Fibroblast of peridontal ligament (primary cell): ENCODE measurements around the gene BBOX1.
"Not testable (repeated sequence)": the region's sequence is repeated elsewhere in the genome, so short reads cannot be mapped to it uniquely, and the experiment has no call there.

Source experiments
- DNase-seq: peaks from one replicate; pipeline ENCODE4 v3.0.0-alpha.2; 2010; ENCODE audit errors: extremely low read depth

Gene BBOX1

GRCh38 chr11:27083782-27084181, 43.2 kb downstream of the BBOX1 start:
- DNase-seq = no peak

- no peak for DNase-seq
Observed at GRCh38 chr11:27084518-27084917, 43.9 kb downstream of the BBOX1 start.

- DNase-seq = no peak
Observed at GRCh38 chr11:27085111-27085510, 44.5 kb downstream of the BBOX1 start.

GRCh38 chr11:27085605-27086004, 45.0 kb downstream of the BBOX1 start:
- DNase-seq = peak; percentile 12

- no peak for DNase-seq
Observed at GRCh38 chr11:27087432-27087831, 46.8 kb downstream of the BBOX1 start.

- no peak for DNase-seq
Observed at GRCh38 chr11:27088353-27088752, 47.7 kb downstream of the BBOX1 start.

GRCh38 chr11:27089746-27090145, 49.1 kb downstream of the BBOX1 start:
- no peak for DNase-seq

GRCh38 chr11:27090357-27090948, 49.8 kb downstream of the BBOX1 start:
- not testable (repeated sequence) for DNase-seq

- DNase-seq = no peak
Observed at GRCh38 chr11:27094120-27094519, 53.5 kb downstream of the BBOX1 start.

GRCh38 chr11:27095059-27095458, 54.4 kb downstream of the BBOX1 start:
- DNase-seq = no peak

- DNase-seq = no peak
Observed at GRCh38 chr11:27095887-27096286, 55.3 kb downstream of the BBOX1 start.

- no peak for DNase-seq
Observed at GRCh38 chr11:27097551-27097950, 56.9 kb downstream of the BBOX1 start.

- DNase-seq = peak; percentile 42
Observed at GRCh38 chr11:27100534-27100933, 59.9 kb downstream of the BBOX1 start.

GRCh38 chr11:27107548-27107947, 66.9 kb downstream of the BBOX1 start:
- no peak for DNase-seq

- no peak for DNase-seq
Observed at GRCh38 chr11:27108809-27109208, 68.2 kb downstream of the BBOX1 start.

GRCh38 chr11:27111896-27112295, 71.3 kb downstream of the BBOX1 start:
- no peak for DNase-seq

- no peak for DNase-seq
Observed at GRCh38 chr11:27112946-27113345, 72.3 kb downstream of the BBOX1 start.

- DNase-seq = no peak
Observed at GRCh38 chr11:27115051-27115650, 74.5 kb downstream of the BBOX1 start.

- DNase-seq = peak; percentile 61
Observed at GRCh38 chr11:27116684-27117083, 76.1 kb downstream of the BBOX1 start.

GRCh38 chr11:27118371-27118770, 77.8 kb downstream of the BBOX1 start:
- DNase-seq = peak; percentile 42

GRCh38 chr11:27118949-27119348, 78.3 kb downstream of the BBOX1 start:
- no peak for DNase-seq

- DNase-seq = no peak
Observed at GRCh38 chr11:27119396-27119795, 78.8 kb downstream of the BBOX1 start.

GRCh38 chr11:27120211-27120610, 79.6 kb downstream of the BBOX1 start:
- peak; percentile 53 for DNase-seq

- no peak for DNase-seq
Observed at GRCh38 chr11:27122001-27122400, 81.4 kb downstream of the BBOX1 start.
